Panc1 (cell line): ENCODE results near the gene MSLN. TPM values are rescaled to one million over a fixed set of nuclear protein-coding genes. Genes with fewer than 3 reads are reported as not detected.

Experiments used
- ATAC-seq: fragments of 200-7000 bp; cut with Tn5 transposase; 2 replicates; pipeline ENCODE4 v1.9.1; 2020; ENCODE audit warnings: mild to moderate bottlenecking, moderate library complexity
- BruUV-seq: library from RNA; stranded (reverse); fragments of 400-500 nt; replicated peaks from 2 replicates; lab custom pipeline; 2021; lab: Mats Ljungman, UMichigan
- CTCF ChIA-PET: fragments of 300-600 bp; sonication (Branson Sonifier 250); formaldehyde crosslinking; loops from one replicate; lab custom pipeline; 2022; ENCODE audit warnings: antibody characterized with exemption; lab: Charles Lee
- POLR2A ChIA-PET: fragments of 300-600 bp; sonication (Branson Sonifier 250); formaldehyde crosslinking; loops from one replicate; lab custom pipeline; 2022; ENCODE audit warnings: antibody characterized with exemption; lab: Charles Lee
- DNase-seq: peaks from one replicate; pipeline ENCODE4 v3.0.0-alpha.2; 2010; ENCODE audit warnings: low read depth, low spot score
- H3K27ac ChIP-seq: 2 replicates; pipeline ENCODE4 v1.5.1; 2011; ENCODE audit warnings: mild to moderate bottlenecking, low read length, inconsistent platforms
- H3K27me3 ChIP-seq: fragments of 200-500 bp; sonication (Bioruptor generic); 2 replicates; pipeline ENCODE4 v1.6.0; 2014; ENCODE audit warnings: low read length, inconsistent platforms; ENCODE audit not compliant: control insufficient read depth, insufficient read depth
- H3K36me3 ChIP-seq: fragments of 200-500 bp; sonication (Bioruptor generic); 2 replicates; pipeline ENCODE4 v1.5.1; 2014; ENCODE audit warnings: inconsistent platforms, mild to moderate bottlenecking, low read length, moderate library complexity; ENCODE audit not compliant: control insufficient read depth, insufficient read depth
- H3K4me1 ChIP-seq: 2 replicates; pipeline ENCODE4 v1.5.1; 2011; ENCODE audit warnings: inconsistent platforms, mild to moderate bottlenecking, low read length, moderate library complexity; ENCODE audit not compliant: control insufficient read depth, insufficient read depth
- H3K4me3 ChIP-seq, 2 experiments: 2 replicates each; pipeline ENCODE4 v1.5.1; 2011 to 2012; ENCODE audit warnings: low read depth in 2 of 2, low read length in 2 of 2, mild to moderate bottlenecking in 2 of 2, inconsistent platforms in 1 of 2, moderate library complexity in 1 of 2
- H3K9me3 ChIP-seq: fragments of 200-500 bp; sonication (Bioruptor generic); 2 replicates; pipeline ENCODE4 v1.5.1; 2014; ENCODE audit warnings: low read depth, mild to moderate bottlenecking, inconsistent platforms, low read length, moderate library complexity; ENCODE audit not compliant: control insufficient read depth, insufficient read depth
- POLR2AphosphoS5 ChIP-seq: IDR thresholded peaks from 2 replicates; pipeline ENCODE4 v1.6.1; 2012; ENCODE audit warnings: mild to moderate bottlenecking, low read depth, low read length, moderate library complexity
- SIN3A ChIP-seq: IDR thresholded peaks from 2 replicates; pipeline ENCODE4 v1.6.1; 2012; ENCODE audit warnings: low read depth, mild to moderate bottlenecking, low read length, moderate library complexity, borderline replicate concordance; ENCODE audit not compliant: insufficient read depth
- TCF7L2 ChIP-seq: IDR thresholded peaks from 2 replicates; pipeline ENCODE4 v1.6.1; 2011; ENCODE audit warnings: mild to moderate bottlenecking, low read depth, low read length, inconsistent platforms
- in situ Hi-C: cut with HindIII; loops from 2 replicates; pipeline ENCODE4 v1.10.0; 2016; ENCODE audit warnings: low sequenced_read_pairs, low pct_unique_long_range_greater_than_20kb
- intact Hi-C: fragments of 100-400 bp; cut with micrococcal nuclease; formaldehyde crosslinking; loops from one replicate; pipeline ENCODE4 v1.10.0; 2022; ENCODE audit not compliant: unreplicated experiment
- total RNA-seq: library from RNA; stranded (reverse); gene quantifications from one replicate; pipeline ENCODE4 v1.2.1, GENCODE V29; 2021; ENCODE audit not compliant: unreplicated experiment
- TF ChIP-seq, protein P1 (sequence below): fragments of 450-650 bp; IDR thresholded peaks from 2 replicates; pipeline ENCODE4 v1.5.1; 2017; ENCODE audit warnings: mild to moderate bottlenecking
- TF ChIP-seq, protein P2 (sequence below), 2 experiments: IDR thresholded peaks; 2 replicates each; pipeline ENCODE4 v1.6.1; 2011 to 2012; ENCODE audit warnings: low read depth in 2 of 2, control low read depth in 1 of 2, low read length in 1 of 2, mild to moderate bottlenecking in 1 of 2, moderate library complexity in 1 of 2; ENCODE audit not compliant: insufficient read depth in 1 of 2

Gene MSLN
- total RNA-seq, 1 experiment from 2014 or later, result 1.1 TPM

GRCh38 chr16:760065-760464 is 469 bp upstream of the MSLN start:
- POLR2A ChIA-PET, result interaction anchor here (1.1 kb wide), 1 partner anchor 43 kb away, joined by 5 read pairs; no protein-coding TSS in a partner anchor
- H3K9me3 ChIP-seq, result no peaks in the 10 kb centered on the region
- no peak for TF ChIP-seq SIN3A
- TF ChIP-seq, protein P1, sequence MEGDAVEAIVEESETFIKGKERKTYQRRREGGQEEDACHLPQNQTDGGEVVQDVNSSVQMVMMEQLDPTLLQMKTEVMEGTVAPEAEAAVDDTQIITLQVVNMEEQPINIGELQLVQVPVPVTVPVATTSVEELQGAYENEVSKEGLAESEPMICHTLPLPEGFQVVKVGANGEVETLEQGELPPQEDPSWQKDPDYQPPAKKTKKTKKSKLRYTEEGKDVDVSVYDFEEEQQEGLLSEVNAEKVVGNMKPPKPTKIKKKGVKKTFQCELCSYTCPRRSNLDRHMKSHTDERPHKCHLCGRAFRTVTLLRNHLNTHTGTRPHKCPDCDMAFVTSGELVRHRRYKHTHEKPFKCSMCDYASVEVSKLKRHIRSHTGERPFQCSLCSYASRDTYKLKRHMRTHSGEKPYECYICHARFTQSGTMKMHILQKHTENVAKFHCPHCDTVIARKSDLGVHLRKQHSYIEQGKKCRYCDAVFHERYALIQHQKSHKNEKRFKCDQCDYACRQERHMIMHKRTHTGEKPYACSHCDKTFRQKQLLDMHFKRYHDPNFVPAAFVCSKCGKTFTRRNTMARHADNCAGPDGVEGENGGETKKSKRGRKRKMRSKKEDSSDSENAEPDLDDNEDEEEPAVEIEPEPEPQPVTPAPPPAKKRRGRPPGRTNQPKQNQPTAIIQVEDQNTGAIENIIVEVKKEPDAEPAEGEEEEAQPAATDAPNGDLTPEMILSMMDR, result no peak
- no peak for TF ChIP-seq POLR2AphosphoS5
- TF ChIP-seq, protein P2, sequence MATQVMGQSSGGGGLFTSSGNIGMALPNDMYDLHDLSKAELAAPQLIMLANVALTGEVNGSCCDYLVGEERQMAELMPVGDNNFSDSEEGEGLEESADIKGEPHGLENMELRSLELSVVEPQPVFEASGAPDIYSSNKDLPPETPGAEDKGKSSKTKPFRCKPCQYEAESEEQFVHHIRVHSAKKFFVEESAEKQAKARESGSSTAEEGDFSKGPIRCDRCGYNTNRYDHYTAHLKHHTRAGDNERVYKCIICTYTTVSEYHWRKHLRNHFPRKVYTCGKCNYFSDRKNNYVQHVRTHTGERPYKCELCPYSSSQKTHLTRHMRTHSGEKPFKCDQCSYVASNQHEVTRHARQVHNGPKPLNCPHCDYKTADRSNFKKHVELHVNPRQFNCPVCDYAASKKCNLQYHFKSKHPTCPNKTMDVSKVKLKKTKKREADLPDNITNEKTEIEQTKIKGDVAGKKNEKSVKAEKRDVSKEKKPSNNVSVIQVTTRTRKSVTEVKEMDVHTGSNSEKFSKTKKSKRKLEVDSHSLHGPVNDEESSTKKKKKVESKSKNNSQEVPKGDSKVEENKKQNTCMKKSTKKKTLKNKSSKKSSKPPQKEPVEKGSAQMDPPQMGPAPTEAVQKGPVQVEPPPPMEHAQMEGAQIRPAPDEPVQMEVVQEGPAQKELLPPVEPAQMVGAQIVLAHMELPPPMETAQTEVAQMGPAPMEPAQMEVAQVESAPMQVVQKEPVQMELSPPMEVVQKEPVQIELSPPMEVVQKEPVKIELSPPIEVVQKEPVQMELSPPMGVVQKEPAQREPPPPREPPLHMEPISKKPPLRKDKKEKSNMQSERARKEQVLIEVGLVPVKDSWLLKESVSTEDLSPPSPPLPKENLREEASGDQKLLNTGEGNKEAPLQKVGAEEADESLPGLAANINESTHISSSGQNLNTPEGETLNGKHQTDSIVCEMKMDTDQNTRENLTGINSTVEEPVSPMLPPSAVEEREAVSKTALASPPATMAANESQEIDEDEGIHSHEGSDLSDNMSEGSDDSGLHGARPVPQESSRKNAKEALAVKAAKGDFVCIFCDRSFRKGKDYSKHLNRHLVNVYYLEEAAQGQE (IDR thresholded peaks at IDR 0.05; ENCODE audit: insufficient read depth in 1 of 2, low read depth in 2 of 2, low read length in 1 of 2), result no peak
- no peak for TF ChIP-seq TCF7L2
- intact Hi-C loops (no loop called here), in situ Hi-C loops (no loop called here)
- H3K4me3 ChIP-seq, result no peak overlapping the region
- 0 out of 2 replicates have a peak, but pooled peaks have one; percentile 5 for ATAC-seq
- H3K27ac ChIP-seq, result no peak overlapping the region
- no TSS peak for BruUV-seq
- H3K27me3 ChIP-seq, result no peaks in the 10 kb centered on the region
- peaks cover 18% of the 10 kb centered on the region for H3K4me1 ChIP-seq
- DNase-seq, result no peak
- CTCF ChIA-PET, result no interaction called here
- no peaks in the 10 kb centered on the region for H3K36me3 ChIP-seq

DNA sequence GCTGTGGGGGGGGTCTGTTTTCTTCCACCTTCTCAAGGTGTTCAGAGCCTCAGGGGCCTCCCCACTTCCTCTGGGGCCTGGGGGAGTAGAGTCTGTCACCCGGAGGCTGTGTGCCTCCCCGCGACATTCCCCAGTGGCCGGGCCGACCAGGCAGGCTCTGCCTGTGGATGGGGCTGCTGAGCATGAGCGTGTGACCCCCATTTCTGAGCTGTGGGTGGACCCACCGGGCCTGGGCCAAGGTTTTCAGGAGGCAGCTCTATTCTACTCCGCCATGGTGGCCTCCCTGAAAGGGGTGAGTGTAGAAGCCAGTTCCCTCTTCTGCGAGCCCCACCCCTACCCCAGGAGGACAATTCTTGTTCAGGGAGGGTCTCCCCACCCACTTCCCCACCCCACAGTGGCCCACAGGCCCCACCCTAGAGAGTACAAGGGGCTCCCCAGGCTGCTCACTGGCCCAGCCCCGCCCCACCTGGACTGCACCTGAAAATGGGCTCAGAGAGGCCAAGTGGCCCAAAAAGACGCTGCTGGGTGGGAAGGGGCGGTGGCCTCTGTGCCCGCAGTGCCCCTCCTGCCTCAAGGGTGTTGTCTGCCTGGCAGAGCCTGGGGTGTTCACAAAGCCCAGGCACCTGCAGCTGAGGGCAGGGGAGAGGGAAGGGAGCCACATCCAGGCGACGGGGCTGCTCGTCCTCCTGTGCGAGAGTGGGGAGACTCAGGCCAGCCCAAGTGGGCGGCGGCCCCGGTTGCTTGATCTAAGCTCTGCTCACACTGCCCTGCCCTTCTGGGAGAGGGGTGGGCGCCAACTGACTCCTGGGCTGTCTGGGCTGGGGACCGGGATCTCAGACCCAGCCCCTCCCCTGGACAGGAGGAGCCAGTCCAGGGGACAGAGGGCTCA is 1.3 kb downstream of the MSLN start:
- H3K4me3 ChIP-seq, result no peak overlapping the region
- TF ChIP-seq POLR2AphosphoS5 (no peak), SIN3A (no peak), TCF7L2 (no peak)
- TF ChIP-seq, protein P1, result no peak
- TF ChIP-seq, protein P2 (IDR thresholded peaks at IDR 0.05; ENCODE audit: insufficient read depth in 1 of 2, low read depth in 2 of 2, low read length in 1 of 2), result no peak
- in situ Hi-C loops (no loop called here), intact Hi-C loops (no loop called here)
- no peak overlapping the region for H3K27ac ChIP-seq
- DNase-seq, result no peak
- ATAC-seq, result peak; percentile 16; the same call in 1 of the 2 replicates
- no peaks in the 10 kb centered on the region for H3K9me3 ChIP-seq
- no peaks in the 10 kb centered on the region for H3K27me3 ChIP-seq
- H3K36me3 ChIP-seq, result no peaks in the 10 kb centered on the region
- peaks cover 18% of the 10 kb centered on the region for H3K4me1 ChIP-seq
- BruUV-seq, result no TSS peak
- POLR2A ChIA-PET, result interaction anchor here (0.6 kb wide), 1 partner anchor 327 kb away, joined by 10 read pairs; no protein-coding TSS in a partner anchor
- CTCF ChIA-PET, result no interaction called here
